Measurements from ENCODE around the gene TTLL9. TPM values are rescaled to one million over a fixed set of nuclear protein-coding genes. Genes with fewer than 3 reads are reported as not detected.

The TTLL9 gene
- total RNA-seq, 1 experiment from 2014 or later: not detected

DNA sequence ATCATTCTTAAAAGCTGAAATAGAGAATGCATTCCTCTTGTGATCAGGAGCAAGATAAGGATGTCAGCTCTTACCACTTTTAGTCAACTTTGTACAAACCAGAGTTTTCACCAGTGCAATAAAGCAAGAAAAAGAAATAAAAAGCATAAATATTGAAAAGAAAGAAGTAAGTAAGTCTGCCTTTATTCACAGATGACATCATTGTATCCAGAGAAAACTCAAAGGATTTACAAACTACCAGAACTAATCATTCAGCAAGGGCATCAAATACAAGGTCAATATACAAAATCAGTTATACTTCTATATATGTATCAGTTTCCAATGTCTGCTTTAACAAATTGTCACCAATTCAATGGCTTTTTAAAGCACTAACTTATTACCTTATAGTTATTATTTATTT lies 13.4 kb downstream of the TTLL9 start:
- no peaks in the 10 kb centered on the region for H3K9me3 ChIP-seq (ENCODE audit: low read depth, low read length, poor library complexity, severe bottlenecking)
- no TSS peak for BruUV-seq (replicated peaks)
- no peak overlapping the region for H3K27ac ChIP-seq (ENCODE audit: low read depth, low read length, poor library complexity, severe bottlenecking)
- H3K27me3 ChIP-seq (replicated peaks; ENCODE audit: insufficient read depth, low read depth, low read length, poor library complexity): peaks cover 8% of the 10 kb centered on the region
- intact Hi-C loops (cut with micrococcal nuclease; ENCODE audit: unreplicated experiment): no loop called here
- no peak for DNase-seq (ENCODE audit: low spot score)
- no peak for TF ChIP-seq EZH2 (IDR thresholded peaks at IDR 0.05; ENCODE audit: borderline replicate concordance, low read depth, low read length, poor library complexity, severe bottlenecking)
- TF ChIP-seq, protein P1, sequence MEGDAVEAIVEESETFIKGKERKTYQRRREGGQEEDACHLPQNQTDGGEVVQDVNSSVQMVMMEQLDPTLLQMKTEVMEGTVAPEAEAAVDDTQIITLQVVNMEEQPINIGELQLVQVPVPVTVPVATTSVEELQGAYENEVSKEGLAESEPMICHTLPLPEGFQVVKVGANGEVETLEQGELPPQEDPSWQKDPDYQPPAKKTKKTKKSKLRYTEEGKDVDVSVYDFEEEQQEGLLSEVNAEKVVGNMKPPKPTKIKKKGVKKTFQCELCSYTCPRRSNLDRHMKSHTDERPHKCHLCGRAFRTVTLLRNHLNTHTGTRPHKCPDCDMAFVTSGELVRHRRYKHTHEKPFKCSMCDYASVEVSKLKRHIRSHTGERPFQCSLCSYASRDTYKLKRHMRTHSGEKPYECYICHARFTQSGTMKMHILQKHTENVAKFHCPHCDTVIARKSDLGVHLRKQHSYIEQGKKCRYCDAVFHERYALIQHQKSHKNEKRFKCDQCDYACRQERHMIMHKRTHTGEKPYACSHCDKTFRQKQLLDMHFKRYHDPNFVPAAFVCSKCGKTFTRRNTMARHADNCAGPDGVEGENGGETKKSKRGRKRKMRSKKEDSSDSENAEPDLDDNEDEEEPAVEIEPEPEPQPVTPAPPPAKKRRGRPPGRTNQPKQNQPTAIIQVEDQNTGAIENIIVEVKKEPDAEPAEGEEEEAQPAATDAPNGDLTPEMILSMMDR (conservative IDR thresholded peaks at IDR 0.05; ENCODE audit: low read depth, low read length): no peak
- no peaks in the 10 kb centered on the region for H3K36me3 ChIP-seq (ENCODE audit: insufficient read depth, low read length, poor library complexity, severe bottlenecking)
- CTCF ChIA-PET: no interaction called here
- no peaks in the 10 kb centered on the region for H3K4me1 ChIP-seq (ENCODE audit: insufficient read depth, low read length, poor library complexity, severe bottlenecking)
- POLR2A ChIA-PET (ENCODE audit: low non-redundant PET): no interaction called here
- no peak overlapping the region for H3K4me3 ChIP-seq (ENCODE audit: low read depth, low read length, poor library complexity, severe bottlenecking)

DNA sequence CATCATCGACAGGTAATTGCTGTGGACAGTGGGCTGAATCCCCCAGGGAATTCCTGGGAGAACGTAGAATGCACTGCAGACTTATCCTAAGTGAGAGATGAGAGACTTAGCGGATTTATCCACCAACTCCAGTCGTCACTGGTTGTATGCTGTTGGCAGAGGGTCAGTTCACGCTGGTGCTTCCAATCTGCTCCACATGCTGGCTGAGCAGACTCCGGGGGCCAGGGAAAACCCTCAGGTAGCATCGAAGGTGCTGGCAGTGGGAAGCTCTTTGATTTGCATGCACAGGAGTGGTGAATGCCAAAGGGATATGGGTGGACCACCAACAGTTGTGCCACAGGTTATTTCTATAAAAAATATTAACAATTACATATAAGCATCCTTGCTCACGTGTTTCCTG lies 20.2 kb downstream of the TTLL9 start:
- no peaks in the 10 kb centered on the region for H3K27me3 ChIP-seq (replicated peaks; ENCODE audit: insufficient read depth, low read depth, low read length, poor library complexity)
- ChIA-PET CTCF (interaction anchor here (0.7 kb wide), 1 partner anchor 9 kb away, joined by 3 read pairs; no protein-coding TSS in a partner anchor), POLR2A (ENCODE audit: low non-redundant PET) (interaction anchor here (0.6 kb wide), 1 partner anchor 219 kb away, joined by 7 read pairs; the partner anchor contains the start of gene TM9SF4)
- H3K4me1 ChIP-seq (ENCODE audit: insufficient read depth, low read length, poor library complexity, severe bottlenecking): no peaks in the 10 kb centered on the region
- H3K9me3 ChIP-seq (ENCODE audit: low read depth, low read length, poor library complexity, severe bottlenecking): no peaks in the 10 kb centered on the region
- TF ChIP-seq, protein P1 (conservative IDR thresholded peaks at IDR 0.05; ENCODE audit: low read depth, low read length): no peak
- no peak for TF ChIP-seq EZH2 (IDR thresholded peaks at IDR 0.05; ENCODE audit: borderline replicate concordance, low read depth, low read length, poor library complexity, severe bottlenecking)
- DNase-seq (ENCODE audit: low spot score): no peak
- intact Hi-C loops (cut with micrococcal nuclease; ENCODE audit: unreplicated experiment): no loop called here
- H3K36me3 ChIP-seq (ENCODE audit: insufficient read depth, low read length, poor library complexity, severe bottlenecking): no peaks in the 10 kb centered on the region
- no peak overlapping the region for H3K27ac ChIP-seq (ENCODE audit: low read depth, low read length, poor library complexity, severe bottlenecking)
- no TSS peak for BruUV-seq (replicated peaks)
- H3K4me3 ChIP-seq (ENCODE audit: low read depth, low read length, poor library complexity, severe bottlenecking): no peak overlapping the region

DNA sequence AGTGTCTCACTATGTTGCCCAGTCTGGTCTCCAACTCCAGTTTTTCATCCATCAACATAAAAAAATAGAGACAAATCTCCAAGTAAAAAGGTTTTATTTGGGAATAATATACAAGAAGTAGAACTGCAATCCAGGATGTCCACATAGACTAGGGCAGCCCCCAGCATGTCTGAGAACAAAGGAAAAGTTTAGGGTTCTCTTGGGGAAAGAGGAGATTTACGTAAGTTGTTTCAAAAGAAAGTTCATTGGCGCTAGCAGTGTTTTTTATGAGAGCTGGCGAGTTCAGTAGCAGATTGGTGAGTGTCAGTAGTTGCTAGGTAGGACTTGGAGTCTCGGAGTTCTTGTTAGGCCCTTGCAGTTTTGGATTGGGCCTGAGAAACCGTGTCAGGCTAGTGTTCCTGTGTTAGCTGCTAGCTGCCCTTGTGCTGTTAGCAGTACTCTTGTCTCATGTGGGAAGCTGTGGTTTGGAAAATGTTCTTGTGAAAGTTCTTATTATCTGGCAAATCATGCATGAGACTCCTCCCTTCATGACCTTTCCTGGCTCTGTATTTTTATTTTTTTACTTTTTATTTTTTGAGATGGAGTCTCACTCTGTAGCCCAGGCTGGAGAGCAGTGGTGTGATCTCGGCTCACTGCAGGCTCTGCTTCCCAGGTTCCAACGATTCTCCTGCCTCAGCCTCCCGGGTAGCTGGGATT lies 24.7 kb downstream of the TTLL9 start:
- TF ChIP-seq, protein P1 (conservative IDR thresholded peaks at IDR 0.05; ENCODE audit: low read depth, low read length): no peak
- no peak for TF ChIP-seq EZH2 (IDR thresholded peaks at IDR 0.05; ENCODE audit: borderline replicate concordance, low read depth, low read length, poor library complexity, severe bottlenecking)
- CTCF ChIA-PET: no interaction called here
- H3K4me3 ChIP-seq (ENCODE audit: low read depth, low read length, poor library complexity, severe bottlenecking): no peak overlapping the region
- no peaks in the 10 kb centered on the region for H3K27me3 ChIP-seq (replicated peaks; ENCODE audit: insufficient read depth, low read depth, low read length, poor library complexity)
- H3K9me3 ChIP-seq (ENCODE audit: low read depth, low read length, poor library complexity, severe bottlenecking): no peaks in the 10 kb centered on the region
- POLR2A ChIA-PET (ENCODE audit: low non-redundant PET): no interaction called here
- intact Hi-C loops (cut with micrococcal nuclease; ENCODE audit: unreplicated experiment): no loop called here
- no peak overlapping the region for H3K27ac ChIP-seq (ENCODE audit: low read depth, low read length, poor library complexity, severe bottlenecking)
- no peaks in the 10 kb centered on the region for H3K4me1 ChIP-seq (ENCODE audit: insufficient read depth, low read length, poor library complexity, severe bottlenecking)
- no peaks in the 10 kb centered on the region for H3K36me3 ChIP-seq (ENCODE audit: insufficient read depth, low read length, poor library complexity, severe bottlenecking)
- no TSS peak for BruUV-seq (replicated peaks)
- DNase-seq (ENCODE audit: low spot score): peak; percentile 78
